ENCODE data around the gene GDF15. TPM values are rescaled to one million over a fixed set of nuclear protein-coding genes. Genes with fewer than 3 reads are reported as not detected.

Gene GDF15
- total and polyA plus RNA-seq, 2 experiments from 2014 or later, result 27.7 to 36.0 TPM

GRCh38 chr19:18406749-18407148 is 20.8 kb downstream of the GDF15 start:
- in situ Hi-C loops (cut with MboI), result no loop called here
- 88 to 91% methylated on average over 9 of the region's 9 CpGs for WGBS, 2 experiments (ENCODE audit: low coverage in 1 of 2, low lambda C conversion rate in 2 of 2, missing lambda C conversion rate in 2 of 2)
- H3K9ac ChIP-seq, result no peak overlapping the region

GRCh38 chr19:18408053-18408476 is 22.1 kb downstream of the GDF15 start:
- Histone ChIP-seq H3K27me3 (replicated peaks; ENCODE audit: insufficient read depth) (no peaks in the 10 kb centered on the region), H3K9me2 (ENCODE audit: insufficient read depth) (no peaks in the 10 kb centered on the region), H3K79me2 (ENCODE audit: insufficient read depth) (no peaks in the 10 kb centered on the region), H3K36me3 (ENCODE audit: low read depth) (no peaks in the 10 kb centered on the region), H3F3A (ENCODE audit: insufficient read depth) (no peaks in the 10 kb centered on the region), H2AFZ (no peak overlapping the region; the same call in 1 of the 2 replicates), H3K4me3 (no peak overlapping the region), H3K27ac (no peak overlapping the region), H3K9ac (no peak overlapping the region), H3K9me3 (ENCODE audit: low read depth) (no peaks in the 10 kb centered on the region), H3K4me1 (ENCODE audit: insufficient read depth) (peaks cover 6% of the 10 kb centered on the region; the same call in 1 of the 2 replicates), H4K20me1 (ENCODE audit: insufficient read depth) (no peaks in the 10 kb centered on the region), H3K4me2 (ENCODE audit: unreplicated experiment) (no peak overlapping the region)
- in situ Hi-C loops (cut with MboI), result no loop called here
- 43 to 45% methylated on average over 10 of the region's 10 CpGs for WGBS, 2 experiments (ENCODE audit: low coverage in 1 of 2, low lambda C conversion rate in 2 of 2, missing lambda C conversion rate in 2 of 2)
- DNase-seq, result no peak
- no peak for TF ChIP-seq EZH2phosphoT487 (IDR thresholded peaks at IDR 0.05; ENCODE audit: insufficient read depth, low read depth)
- TF ChIP-seq EZH2 (IDR thresholded peaks at IDR 0.05; ENCODE audit: insufficient read depth, poor library complexity, severe bottlenecking), result no peak

More at GRCh38 chr19:18406749-18407148, 20.8 kb downstream of the GDF15 start:
- Histone ChIP-seq H3K27ac (no peak overlapping the region), H2AFZ (no peak overlapping the region), H3K4me3 (no peak overlapping the region), H3K4me2 (ENCODE audit: unreplicated experiment) (no peak overlapping the region), H3K9me3 (ENCODE audit: low read depth) (no peaks in the 10 kb centered on the region), H3K79me2 (ENCODE audit: insufficient read depth) (no peaks in the 10 kb centered on the region), H3K36me3 (ENCODE audit: low read depth) (no peaks in the 10 kb centered on the region), H3F3A (ENCODE audit: insufficient read depth) (no peaks in the 10 kb centered on the region), H4K20me1 (ENCODE audit: insufficient read depth) (no peaks in the 10 kb centered on the region), H3K27me3 (replicated peaks; ENCODE audit: insufficient read depth) (no peaks in the 10 kb centered on the region), H3K9me2 (ENCODE audit: insufficient read depth) (no peaks in the 10 kb centered on the region), H3K4me1 (ENCODE audit: insufficient read depth) (peaks cover 6% of the 10 kb centered on the region; the same call in 1 of the 2 replicates)
- no peak for DNase-seq
- TF ChIP-seq EZH2 (IDR thresholded peaks at IDR 0.05; ENCODE audit: insufficient read depth, poor library complexity, severe bottlenecking) (no peak), EZH2phosphoT487 (IDR thresholded peaks at IDR 0.05; ENCODE audit: insufficient read depth, low read depth) (no peak)

- no peak for TF ChIP-seq EZH2phosphoT487 (IDR thresholded peaks at IDR 0.05; ENCODE audit: insufficient read depth, low read depth)
- TF ChIP-seq EZH2 (IDR thresholded peaks at IDR 0.05; ENCODE audit: insufficient read depth, poor library complexity, severe bottlenecking), result no peak
- Histone ChIP-seq H4K20me1 (ENCODE audit: insufficient read depth) (no peaks in the 10 kb centered on the region), H3K36me3 (ENCODE audit: low read depth) (no peaks in the 10 kb centered on the region), H3K4me2 (ENCODE audit: unreplicated experiment) (no peak overlapping the region), H3K9me3 (ENCODE audit: low read depth) (no peaks in the 10 kb centered on the region), H3K79me2 (ENCODE audit: insufficient read depth) (no peaks in the 10 kb centered on the region), H3K27ac (no peak overlapping the region), H3K4me1 (ENCODE audit: insufficient read depth) (peaks cover 33% of the 10 kb centered on the region), H3K4me3 (no peak overlapping the region), H3K9ac (no peak overlapping the region), H2AFZ (no peak overlapping the region), H3F3A (ENCODE audit: insufficient read depth) (peaks cover 16% of the 10 kb centered on the region), H3K9me2 (ENCODE audit: insufficient read depth) (no peaks in the 10 kb centered on the region), H3K27me3 (replicated peaks; ENCODE audit: insufficient read depth) (no peaks in the 10 kb centered on the region)
- WGBS, 2 experiments (ENCODE audit: low coverage in 1 of 2, low lambda C conversion rate in 2 of 2, missing lambda C conversion rate in 2 of 2), result 61 to 65% methylated on average over 15 to 16 of the region's 16 CpGs
- no peak for DNase-seq
- in situ Hi-C loops (cut with MboI), result no loop called here
Observed at GRCh38 chr19:18412610-18413239, 26.8 kb downstream of the GDF15 start.

- Histone ChIP-seq H3F3A (ENCODE audit: insufficient read depth) (peaks cover 27% of the 10 kb centered on the region), H3K36me3 (ENCODE audit: low read depth) (no peaks in the 10 kb centered on the region), H3K4me3 (peak overlapping the region; percentile 67), H3K79me2 (ENCODE audit: insufficient read depth) (0 out of 2 replicates have a peak, but pooled peaks cover 3% of the 10 kb centered on the region), H3K9me2 (ENCODE audit: insufficient read depth) (no peaks in the 10 kb centered on the region), H3K9ac (peak overlapping the region; percentile 94), H2AFZ (peak overlapping the region; percentile 67), H3K27me3 (replicated peaks; ENCODE audit: insufficient read depth) (no peaks in the 10 kb centered on the region), H3K9me3 (ENCODE audit: low read depth) (no peaks in the 10 kb centered on the region), H3K27ac (peak overlapping the region; percentile 100), H3K4me2 (ENCODE audit: unreplicated experiment) (peak overlapping the region; percentile 76), H3K4me1 (ENCODE audit: insufficient read depth) (peaks cover 46% of the 10 kb centered on the region), H4K20me1 (ENCODE audit: insufficient read depth) (no peaks in the 10 kb centered on the region)
- DNase-seq, result peak; percentile 71
- 22 to 23% methylated on average over 11 of the region's 11 CpGs for WGBS, 2 experiments (ENCODE audit: low coverage in 1 of 2, low lambda C conversion rate in 2 of 2, missing lambda C conversion rate in 2 of 2)
- in situ Hi-C loops (cut with MboI), result no loop called here
- no peak for TF ChIP-seq EZH2 (IDR thresholded peaks at IDR 0.05; ENCODE audit: insufficient read depth, poor library complexity, severe bottlenecking)
- no peak for TF ChIP-seq EZH2phosphoT487 (IDR thresholded peaks at IDR 0.05; ENCODE audit: insufficient read depth, low read depth)
Observed at GRCh38 chr19:18414504-18415177, 28.7 kb downstream of the GDF15 start.

All from GM23248 (cell line).